NCI-H69 (cell line): Measurements from ENCODE around the gene IL17RD.

ENCODE experiments used
- DNase-seq: peaks from one replicate; lab custom pipeline; 2025; lab: John Stamatoyannopoulos, UW

The IL17RD gene

GRCh38 chr3:57158813-57159738 is 6.1 kb downstream of the IL17RD start:
- DNase-seq = peak; percentile 20

- peak; percentile 3 for DNase-seq
Observed at GRCh38 chr3:57158325-57158724, 6.8 kb downstream of the IL17RD start.

- DNase-seq = no peak
Observed at GRCh38 chr3:57157545-57157944, 7.6 kb downstream of the IL17RD start.

- no peak for DNase-seq
Observed at GRCh38 chr3:57155310-57155643, 9.9 kb downstream of the IL17RD start.

GRCh38 chr3:57154470-57155309 is 10.5 kb downstream of the IL17RD start:
- no peak for DNase-seq

- DNase-seq = no peak
Observed at GRCh38 chr3:57152151-57153143, 12.7 kb downstream of the IL17RD start.

GRCh38 chr3:57151749-57152148 is 13.4 kb downstream of the IL17RD start:
- no peak for DNase-seq

GRCh38 chr3:57151021-57151449 is 14.1 kb downstream of the IL17RD start:
- no peak for DNase-seq

- no peak for DNase-seq
Observed at GRCh38 chr3:57150113-57150581, 15.0 kb downstream of the IL17RD start.

- DNase-seq = no peak
Observed at GRCh38 chr3:57147071-57147470, 18.1 kb downstream of the IL17RD start.

- no peak for DNase-seq
Observed at GRCh38 chr3:57145852-57146251, 19.3 kb downstream of the IL17RD start.

- no peak for DNase-seq
Observed at GRCh38 chr3:57144952-57145351, 20.2 kb downstream of the IL17RD start.

- DNase-seq = no peak
Observed at GRCh38 chr3:57143886-57144459, 21.2 kb downstream of the IL17RD start.

GRCh38 chr3:57142411-57142723 is 22.8 kb downstream of the IL17RD start:
- no peak for DNase-seq

- no peak for DNase-seq
Observed at GRCh38 chr3:57141719-57142410, 23.3 kb downstream of the IL17RD start.

- DNase-seq = no peak
Observed at GRCh38 chr3:57140894-57141293, 24.3 kb downstream of the IL17RD start.

GRCh38 chr3:57135964-57136719 is 29.0 kb downstream of the IL17RD start:
- DNase-seq = no peak

- DNase-seq = peak; percentile 8
Observed at GRCh38 chr3:57133157-57133556, 32.0 kb downstream of the IL17RD start.

GRCh38 chr3:57132674-57133073 is 32.5 kb downstream of the IL17RD start:
- DNase-seq = no peak

- no peak for DNase-seq
Observed at GRCh38 chr3:57131210-57131588, 34.0 kb downstream of the IL17RD start.
